Stimulated activated memory B cell treated with anti-CD40 and anti-IgM and Interleukin-4, amounts not matched to agents 10 μg/mL and 1 μg/mL and 100 μg/mL, for 72 hours (primary cell): ENCODE data around the gene LGALS1.

Source experiments
- ATAC-seq: fragments of 150-1000 bp; cut with Tn5 transposase; 2 replicates; pipeline ENCODE4 v1.10.0; 2021
- H3K27ac Mint-ChIP-seq: one replicate; pipeline ENCODE4 v1.8.0; 2022; ENCODE audit warnings: mild to moderate bottlenecking, mixed read lengths
- H3K27me3 Mint-ChIP-seq: one replicate; pipeline ENCODE4 v1.8.0; 2022; ENCODE audit warnings: mixed read lengths
- H3K36me3 Mint-ChIP-seq: one replicate; pipeline ENCODE4 v1.8.0; 2022; ENCODE audit warnings: mixed read lengths
- H3K4me1 Mint-ChIP-seq: one replicate; pipeline ENCODE4 v1.8.0; 2022; ENCODE audit warnings: mixed read lengths
- H3K4me3 Mint-ChIP-seq: one replicate; pipeline ENCODE4 v1.8.0; 2022; ENCODE audit warnings: mild to moderate bottlenecking, moderate library complexity, mixed read lengths
- H3K9me3 Mint-ChIP-seq: one replicate; pipeline ENCODE4 v1.8.0; 2022; ENCODE audit warnings: mixed read lengths

Gene LGALS1

DNA sequence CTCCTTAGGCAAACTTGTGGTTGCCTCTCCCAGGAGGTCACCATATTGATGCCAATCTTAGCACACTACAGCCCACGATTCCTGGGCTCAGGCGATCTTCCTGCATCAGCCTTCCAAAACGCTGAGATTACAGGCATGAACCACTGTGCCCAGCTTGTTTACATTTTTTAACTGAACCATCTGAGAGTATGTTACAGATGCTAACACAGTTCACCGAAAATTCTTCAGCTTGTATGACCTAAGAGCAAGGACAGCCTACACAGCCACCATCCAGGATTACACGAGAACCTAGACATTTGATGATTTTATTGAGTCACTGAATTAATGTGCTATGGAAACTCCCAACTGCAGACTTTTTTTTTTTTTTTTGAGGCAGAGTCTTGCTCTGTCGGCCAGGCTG, 5.8 kb upstream of the LGALS1 start:
- Mint-ChIP-seq H3K36me3 (peaks cover 16% of the 10 kb centered on the region), H3K27ac (no peak overlapping the region), H3K27me3 (no peaks in the 10 kb centered on the region), H3K4me1 (peaks cover 35% of the 10 kb centered on the region), H3K4me3 (no peak overlapping the region), H3K9me3 (no peaks in the 10 kb centered on the region)
- ATAC-seq: no peak

DNA sequence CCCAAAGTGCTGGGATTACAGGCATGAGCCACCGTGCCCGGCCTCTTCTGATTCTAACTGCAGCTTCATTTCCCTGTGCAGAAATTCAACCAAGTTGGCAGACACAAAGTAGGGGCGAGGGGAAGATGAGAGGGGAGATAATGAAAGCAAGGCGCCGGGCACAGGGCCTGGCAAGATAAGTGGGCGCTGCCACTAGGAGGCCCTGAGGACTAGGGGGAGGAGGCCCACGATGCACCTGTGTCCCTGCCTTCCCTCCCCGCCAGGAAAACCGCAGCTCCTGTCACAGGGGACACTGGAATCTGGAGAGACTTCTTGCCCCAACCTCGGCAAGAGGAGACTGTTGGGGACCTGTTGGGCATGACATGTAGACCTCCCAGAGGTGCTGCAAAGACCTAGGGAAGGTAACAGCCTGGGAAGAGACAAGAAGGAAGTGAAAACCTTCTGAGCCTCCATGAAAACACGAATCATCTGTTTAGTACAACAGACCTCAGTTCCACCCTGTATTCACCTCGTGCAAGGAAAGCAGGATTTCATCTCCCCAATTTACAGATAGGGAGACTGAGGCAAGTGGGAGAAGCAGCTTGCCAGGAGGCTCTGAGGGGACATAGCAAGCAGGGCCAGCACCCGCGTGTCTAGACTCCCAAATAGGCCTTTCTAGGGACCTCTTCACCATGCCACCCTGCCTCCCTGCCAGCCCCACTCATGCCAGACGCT, 3.1 kb upstream of the LGALS1 start:
- H3K36me3 Mint-ChIP-seq: peaks cover 6% of the 10 kb centered on the region
- H3K4me3 Mint-ChIP-seq: peak overlapping the region; percentile 12
- H3K9me3 Mint-ChIP-seq: no peaks in the 10 kb centered on the region
- no peak for ATAC-seq
- peak overlapping the region; percentile 95 for H3K27ac Mint-ChIP-seq
- H3K27me3 Mint-ChIP-seq: no peaks in the 10 kb centered on the region
- H3K4me1 Mint-ChIP-seq: peaks cover 58% of the 10 kb centered on the region

DNA sequence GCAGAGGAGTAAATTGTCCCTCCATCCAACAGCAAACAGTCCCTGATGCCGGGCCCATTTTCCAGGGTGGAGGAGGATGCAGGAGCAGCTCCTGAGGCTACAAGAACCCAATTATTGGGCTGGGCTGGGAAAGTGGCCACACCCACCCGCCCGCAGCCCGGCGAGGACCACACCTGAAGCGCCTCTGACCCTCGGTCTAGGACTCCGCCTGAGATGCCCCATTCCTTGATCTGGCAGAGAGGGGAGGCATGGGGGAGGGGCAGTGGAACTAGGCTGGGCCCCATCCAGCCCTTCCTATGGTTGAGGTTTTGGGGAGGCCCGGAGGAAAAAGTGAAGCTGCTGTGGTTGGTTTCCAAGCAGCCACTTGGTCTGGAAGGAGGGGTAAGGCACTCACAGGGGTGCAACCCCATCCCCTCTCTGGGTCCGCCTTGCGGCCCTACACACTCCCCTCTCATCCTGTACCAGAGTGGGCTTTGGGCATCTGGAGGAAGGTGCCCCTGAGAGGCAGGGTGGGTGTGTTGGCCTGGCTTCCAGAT, 2.4 kb upstream of the LGALS1 start:
- Mint-ChIP-seq H3K36me3 (peaks cover 8% of the 10 kb centered on the region), H3K27ac (peak overlapping the region; percentile 95), H3K9me3 (no peaks in the 10 kb centered on the region), H3K27me3 (no peaks in the 10 kb centered on the region), H3K4me1 (peaks cover 60% of the 10 kb centered on the region), H3K4me3 (no peak overlapping the region)
- ATAC-seq: no peak

DNA sequence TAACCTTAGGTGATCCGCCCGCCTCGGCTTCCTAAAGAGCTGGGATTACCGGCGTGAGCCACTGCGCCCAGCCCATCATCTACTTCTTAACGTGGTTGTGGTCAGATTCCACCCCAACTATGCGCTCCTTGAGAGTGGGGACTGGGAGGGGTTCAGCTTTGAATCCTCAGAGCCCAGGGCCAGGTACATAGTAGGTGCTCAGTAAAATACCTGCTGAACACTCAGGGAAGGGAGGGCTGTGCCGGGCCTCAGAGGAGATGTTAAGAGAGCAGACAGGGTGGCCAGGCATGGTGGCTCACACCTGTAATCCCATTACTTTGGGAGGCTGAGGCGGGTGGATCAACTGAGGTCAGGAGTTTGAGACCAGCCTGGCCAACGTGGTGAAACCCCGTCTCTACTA, 1.2 kb upstream of the LGALS1 start:
- H3K4me1 Mint-ChIP-seq: peaks cover 63% of the 10 kb centered on the region
- peak overlapping the region; percentile 51 for H3K4me3 Mint-ChIP-seq

DNA sequence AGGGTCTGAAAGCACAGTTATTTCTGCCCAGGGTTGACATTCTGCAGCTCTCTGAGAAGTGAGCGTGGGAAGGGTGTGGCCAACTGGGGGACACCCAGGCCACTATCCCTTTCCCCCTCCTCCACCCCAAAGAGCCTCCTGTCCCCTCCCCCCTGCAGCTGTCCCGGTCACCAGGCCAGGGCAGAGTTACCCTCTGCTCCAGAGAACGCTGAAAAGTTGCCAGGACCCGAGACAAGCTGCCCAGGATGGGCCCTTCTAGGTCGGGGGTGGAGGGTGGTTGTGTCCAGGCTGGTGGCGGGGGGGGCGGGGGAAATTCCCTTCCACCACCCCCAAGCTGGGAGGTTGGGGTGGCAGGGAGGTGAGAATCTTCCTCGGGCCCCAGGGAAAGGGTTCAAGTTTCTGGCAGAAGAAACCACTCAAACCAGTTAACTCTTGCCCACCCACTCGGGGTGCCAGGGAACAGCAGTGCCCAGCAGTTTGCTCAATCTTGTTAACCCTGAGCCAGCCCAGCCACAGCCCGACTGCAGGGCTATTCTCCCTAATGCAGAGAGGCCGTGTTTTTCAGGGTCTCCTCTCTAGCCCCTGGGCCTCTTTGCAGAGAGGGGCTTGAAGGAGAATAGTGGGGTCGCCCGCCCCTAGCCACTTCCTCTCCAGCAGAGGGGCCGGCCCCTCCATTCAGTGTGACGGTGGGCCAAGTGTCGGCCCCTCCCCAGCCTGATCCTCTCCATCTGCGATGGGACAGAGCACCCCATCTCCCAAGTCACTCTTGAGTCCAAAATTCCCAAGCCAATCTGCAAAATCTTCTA, 697 bp downstream of the LGALS1 start:
- H3K27ac Mint-ChIP-seq: peak overlapping the region; percentile 95
- ATAC-seq: peak; percentile 18
- H3K4me3 Mint-ChIP-seq: peak overlapping the region; percentile 85
- no peaks in the 10 kb centered on the region for H3K9me3 Mint-ChIP-seq
- H3K4me1 Mint-ChIP-seq: peaks cover 70% of the 10 kb centered on the region
- H3K36me3 Mint-ChIP-seq: peaks cover 20% of the 10 kb centered on the region
- H3K27me3 Mint-ChIP-seq: no peaks in the 10 kb centered on the region

More for the DNA sequence above, 1.2 kb upstream of the LGALS1 start:
- no peak for ATAC-seq
- Mint-ChIP-seq H3K27ac (peak overlapping the region; percentile 95), H3K36me3 (peaks cover 12% of the 10 kb centered on the region), H3K27me3 (no peaks in the 10 kb centered on the region), H3K9me3 (no peaks in the 10 kb centered on the region)

DNA sequence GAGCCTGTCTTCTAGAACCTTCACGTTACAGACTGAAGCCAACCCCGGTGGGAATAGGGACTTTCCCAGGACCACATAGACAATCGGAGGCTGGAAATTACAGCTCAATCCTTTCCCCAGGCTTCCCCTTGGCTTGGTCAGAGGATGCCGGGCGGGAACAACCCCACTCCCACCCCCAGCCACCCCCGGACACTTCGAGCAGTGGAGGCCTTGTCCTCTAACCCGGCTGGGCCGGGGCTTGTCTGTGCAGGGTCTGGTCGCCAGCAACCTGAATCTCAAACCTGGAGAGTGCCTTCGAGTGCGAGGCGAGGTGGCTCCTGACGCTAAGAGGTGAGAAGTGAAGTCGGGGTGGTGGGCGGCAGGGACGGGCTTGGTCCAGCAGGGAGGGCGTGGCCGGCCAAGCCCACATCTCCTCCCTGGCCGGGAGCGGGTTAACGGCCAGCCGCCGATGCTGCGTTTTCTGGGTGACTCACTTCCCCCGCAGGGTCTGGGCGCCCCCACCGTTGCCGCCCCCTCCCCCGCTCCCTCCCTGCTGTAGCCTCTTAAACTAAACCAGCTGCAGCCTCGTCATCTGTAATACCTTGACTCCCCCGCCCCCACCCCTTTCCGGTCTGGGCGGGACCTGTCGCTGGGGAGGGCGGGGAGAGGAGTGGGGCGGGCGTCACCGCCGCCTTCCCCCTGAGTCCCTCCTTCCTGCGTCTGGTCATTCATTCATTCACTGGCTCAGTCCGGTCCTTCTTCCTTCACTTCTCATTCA, 1.5 kb downstream of the LGALS1 start:
- Mint-ChIP-seq H3K4me1 (peaks cover 75% of the 10 kb centered on the region), H3K9me3 (no peaks in the 10 kb centered on the region), H3K27me3 (no peaks in the 10 kb centered on the region), H3K27ac (peak overlapping the region; percentile 95), H3K36me3 (peaks cover 20% of the 10 kb centered on the region), H3K4me3 (peak overlapping the region; percentile 85)
- peak; percentile 88 for ATAC-seq

DNA sequence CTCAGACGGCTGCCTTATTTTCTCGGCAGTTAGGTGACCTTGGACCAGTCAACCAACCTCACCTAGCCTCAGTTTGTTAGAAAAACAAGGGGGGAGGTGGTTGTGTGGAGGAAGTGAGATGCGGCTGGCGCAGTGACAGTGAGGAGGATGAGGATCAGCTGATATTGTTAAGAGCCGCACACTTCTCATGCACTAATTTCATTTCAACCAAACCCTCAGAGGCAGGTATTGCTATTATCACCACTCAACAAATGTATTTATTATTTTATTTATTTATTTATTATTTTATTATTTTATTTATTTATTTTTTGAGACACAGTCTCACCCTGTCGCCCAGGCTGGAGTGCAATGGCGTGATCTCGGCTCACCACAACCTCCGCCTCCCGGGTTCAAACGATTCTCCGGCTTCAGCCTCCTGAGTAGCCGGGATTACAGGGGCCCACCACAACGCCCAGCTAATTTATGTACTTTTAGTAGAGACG, 2.1 kb downstream of the LGALS1 start:
- H3K36me3 Mint-ChIP-seq: peaks cover 20% of the 10 kb centered on the region
- H3K4me1 Mint-ChIP-seq: peaks cover 69% of the 10 kb centered on the region
- H3K27me3 Mint-ChIP-seq: no peaks in the 10 kb centered on the region

DNA sequence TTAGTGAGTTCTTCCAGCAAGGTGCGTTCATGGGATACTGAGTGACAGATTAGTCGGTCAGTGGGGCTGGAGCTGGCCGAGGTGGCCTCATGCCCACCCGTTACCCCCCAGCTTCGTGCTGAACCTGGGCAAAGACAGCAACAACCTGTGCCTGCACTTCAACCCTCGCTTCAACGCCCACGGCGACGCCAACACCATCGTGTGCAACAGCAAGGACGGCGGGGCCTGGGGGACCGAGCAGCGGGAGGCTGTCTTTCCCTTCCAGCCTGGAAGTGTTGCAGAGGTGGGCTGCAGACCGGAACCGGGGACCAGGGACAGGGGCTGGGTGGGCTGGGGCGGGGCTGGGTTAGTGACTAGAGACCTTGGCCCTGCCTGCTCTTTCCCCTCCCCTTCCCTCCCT, 2.9 kb downstream of the LGALS1 start:
- Mint-ChIP-seq H3K27ac (no peak overlapping the region), H3K4me3 (no peak overlapping the region), H3K4me1 (peaks cover 61% of the 10 kb centered on the region), H3K27me3 (no peaks in the 10 kb centered on the region), H3K36me3 (peaks cover 20% of the 10 kb centered on the region), H3K9me3 (no peaks in the 10 kb centered on the region)
- ATAC-seq: no peak

More for the DNA sequence above, 2.1 kb downstream of the LGALS1 start:
- Mint-ChIP-seq H3K4me3 (peak overlapping the region; percentile 85), H3K27ac (peak overlapping the region; percentile 95), H3K9me3 (no peaks in the 10 kb centered on the region)
- peak; percentile 22 for ATAC-seq

DNA sequence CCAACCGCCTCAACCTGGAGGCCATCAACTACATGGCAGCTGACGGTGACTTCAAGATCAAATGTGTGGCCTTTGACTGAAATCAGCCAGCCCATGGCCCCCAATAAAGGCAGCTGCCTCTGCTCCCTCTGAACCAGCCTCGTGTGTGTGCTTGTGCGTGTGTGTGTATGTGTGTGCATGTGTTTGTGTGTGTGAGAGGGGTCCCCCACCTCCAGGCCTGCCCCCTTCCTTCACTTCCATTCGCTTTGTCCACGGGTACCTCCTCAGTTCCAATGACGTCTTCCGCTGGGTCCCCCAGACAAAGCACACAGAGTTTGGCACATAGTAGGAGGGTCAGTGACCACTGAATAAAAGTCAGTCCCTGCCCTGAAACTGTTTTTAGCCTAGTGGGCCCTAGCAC, 4.2 kb downstream of the LGALS1 start:
- ATAC-seq: no peak
- Mint-ChIP-seq H3K9me3 (no peaks in the 10 kb centered on the region), H3K4me3 (no peak overlapping the region), H3K36me3 (peaks cover 20% of the 10 kb centered on the region), H3K4me1 (peaks cover 48% of the 10 kb centered on the region), H3K27me3 (no peaks in the 10 kb centered on the region), H3K27ac (peak overlapping the region; percentile 11)

DNA sequence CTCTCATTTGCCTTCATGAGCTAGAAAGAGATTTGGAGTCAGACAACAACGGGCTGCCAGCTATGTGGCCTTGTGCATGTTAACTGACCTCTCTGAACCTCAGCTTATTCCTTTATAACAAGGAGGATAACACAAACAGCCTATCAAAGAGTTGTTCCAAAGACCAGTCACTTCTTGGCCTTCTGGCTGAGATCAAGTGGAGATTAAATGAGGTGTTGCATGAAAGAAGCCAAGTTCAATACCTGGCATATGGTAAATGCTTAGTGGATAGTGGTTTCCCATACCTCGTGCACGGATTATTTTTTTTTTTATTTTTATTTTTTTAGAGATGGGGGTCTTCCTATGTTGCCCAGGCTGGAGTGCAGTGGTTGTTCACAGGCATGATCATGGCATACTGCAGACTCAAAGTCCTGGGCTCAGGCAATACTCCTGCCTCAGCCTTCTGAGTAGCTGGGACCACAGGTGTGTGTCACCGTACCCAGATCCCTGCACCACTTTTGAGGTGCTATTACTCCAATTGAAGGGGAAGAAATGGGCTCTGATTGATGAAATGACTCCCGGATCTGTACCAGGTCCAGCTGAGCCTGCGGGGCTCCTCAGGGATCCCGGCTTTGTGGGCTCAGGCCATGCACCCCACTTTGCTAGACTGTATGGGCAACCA, 4.9 kb downstream of the LGALS1 start:
- H3K27ac Mint-ChIP-seq: peak overlapping the region; percentile 80
- H3K36me3 Mint-ChIP-seq: peaks cover 20% of the 10 kb centered on the region

DNA sequence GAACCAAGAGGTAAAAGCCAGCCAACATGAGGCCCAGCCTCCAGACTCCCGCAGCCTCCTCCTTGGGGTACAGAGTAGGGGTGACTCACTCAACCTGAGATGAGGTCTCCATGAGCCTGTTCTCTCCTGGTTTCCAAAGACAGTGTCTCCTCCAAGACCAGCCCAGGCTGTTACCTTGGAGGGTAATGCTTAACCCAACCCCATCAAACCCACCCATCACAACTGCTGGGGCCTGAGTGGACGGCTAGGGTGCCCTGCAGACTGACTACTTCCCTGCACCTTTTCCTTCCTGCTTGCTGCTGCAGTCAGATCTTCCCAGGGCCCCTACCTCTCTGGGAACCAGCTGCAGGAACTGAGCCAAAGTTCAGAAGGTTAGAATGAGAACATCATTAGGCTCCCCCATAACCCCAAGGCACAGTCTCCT, 5.6 kb downstream of the LGALS1 start:
- Mint-ChIP-seq H3K9me3 (no peaks in the 10 kb centered on the region), H3K4me3 (no peak overlapping the region), H3K27ac (peak overlapping the region; percentile 80), H3K36me3 (peaks cover 20% of the 10 kb centered on the region), H3K27me3 (no peaks in the 10 kb centered on the region), H3K4me1 (peaks cover 45% of the 10 kb centered on the region)
- ATAC-seq: no peak

More for the DNA sequence above, 4.9 kb downstream of the LGALS1 start:
- no peaks in the 10 kb centered on the region for H3K9me3 Mint-ChIP-seq
- H3K27me3 Mint-ChIP-seq: no peaks in the 10 kb centered on the region
- no peak for ATAC-seq
- H3K4me3 Mint-ChIP-seq: no peak overlapping the region
- peaks cover 45% of the 10 kb centered on the region for H3K4me1 Mint-ChIP-seq

DNA sequence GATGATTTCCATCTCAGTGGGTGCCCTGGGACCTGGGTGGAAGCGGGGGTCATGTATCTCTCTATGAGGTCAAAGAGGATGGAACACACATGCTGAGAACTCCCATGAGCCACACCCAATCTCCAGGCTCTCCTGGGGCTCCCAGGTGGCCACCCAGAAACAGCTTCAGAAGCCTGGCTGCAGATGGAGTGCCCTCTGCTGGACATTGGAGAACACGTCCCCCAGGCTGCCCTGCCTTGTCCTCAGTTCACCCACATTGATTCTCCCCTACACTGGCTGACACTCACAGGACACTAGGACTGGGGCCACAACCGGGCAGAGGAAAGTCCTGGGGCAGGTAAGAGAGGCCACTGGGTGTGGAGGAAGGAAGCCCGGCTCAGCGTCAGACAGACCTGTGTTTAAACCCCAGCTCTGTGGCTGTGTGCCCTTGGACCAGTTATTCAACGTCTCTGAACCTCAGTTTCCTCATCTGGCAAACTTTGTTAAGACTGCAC, 6.2 kb downstream of the LGALS1 start:
- H3K4me3 Mint-ChIP-seq: no peak overlapping the region
- peak overlapping the region; percentile 80 for H3K27ac Mint-ChIP-seq
- H3K36me3 Mint-ChIP-seq: peaks cover 16% of the 10 kb centered on the region
- H3K27me3 Mint-ChIP-seq: no peaks in the 10 kb centered on the region
- no peaks in the 10 kb centered on the region for H3K9me3 Mint-ChIP-seq
- peak; percentile 38 for ATAC-seq
- H3K4me1 Mint-ChIP-seq: peaks cover 41% of the 10 kb centered on the region

DNA sequence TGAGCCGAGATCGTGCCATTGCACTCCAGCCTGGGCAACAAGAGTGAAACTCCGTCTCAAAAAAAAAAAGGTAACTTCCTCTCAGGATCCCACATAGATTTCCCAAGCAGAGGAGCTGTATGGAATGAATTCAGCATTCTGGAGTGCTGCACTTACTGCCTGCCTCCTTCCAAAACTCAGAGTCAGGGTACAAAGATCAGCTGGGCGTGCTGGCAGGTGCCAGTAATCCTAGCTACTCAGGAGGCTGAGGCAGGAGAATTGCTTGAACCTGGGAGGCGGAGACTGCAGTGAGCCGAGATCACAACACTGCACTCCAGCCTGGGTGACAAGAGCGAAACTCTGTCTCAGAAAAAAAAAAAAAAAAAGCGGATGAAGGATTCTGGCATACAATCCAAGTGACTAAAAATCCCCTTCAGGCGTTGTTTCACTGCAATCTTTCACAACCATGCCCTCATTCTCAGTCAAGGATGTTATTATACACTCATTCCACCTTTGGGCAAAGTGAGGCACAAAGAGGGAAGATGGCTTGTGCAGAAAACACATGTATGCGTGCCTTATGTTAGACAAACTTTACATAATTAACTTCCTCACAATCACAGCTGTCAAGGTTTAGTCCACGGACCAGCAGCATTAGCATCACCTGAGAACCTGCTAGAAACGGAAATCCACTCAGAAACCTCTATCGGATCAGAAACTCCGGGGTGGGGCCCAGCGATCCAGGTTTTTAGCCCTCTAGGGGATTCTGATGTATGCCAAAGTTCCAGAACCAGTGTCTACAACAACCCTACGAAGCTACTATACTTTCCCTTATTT, 9.6 kb downstream of the LGALS1 start:
- peaks cover 45% of the 10 kb centered on the region for H3K4me1 Mint-ChIP-seq
- no peak for ATAC-seq
- peak overlapping the region; percentile 95 for H3K4me3 Mint-ChIP-seq
- H3K27ac Mint-ChIP-seq: peak overlapping the region; percentile 85
- H3K9me3 Mint-ChIP-seq: no peaks in the 10 kb centered on the region
- no peaks in the 10 kb centered on the region for H3K27me3 Mint-ChIP-seq
- peaks cover 12% of the 10 kb centered on the region for H3K36me3 Mint-ChIP-seq
